Omental fat pad (tissue), 4 donors: Measurements from ENCODE around the gene JMJD6. TPM values are rescaled to one million over a fixed set of nuclear protein-coding genes. Genes with fewer than 3 reads are reported as not detected.

Experiments used
- ATAC-seq: fragments of 150-250 bp; one replicate; pipeline ENCODE4 v1.9.1; 2016; ENCODE audit warnings: mild to moderate bottlenecking, moderate library complexity; ENCODE audit not compliant: low FRiP score
- DNase-seq: peaks from one replicate; pipeline ENCODE4 v3.0.0-alpha.2; 2019; ENCODE audit warnings: low spot score
- total RNA-seq, 4 donors: library from RNA; depleted of rRNA; stranded (reverse); fragments of >200 nt; gene quantifications; one replicate each; pipeline ENCODE4 v1.1.0, GENCODE V29; 2016
- TF ChIP-seq, protein P1 (sequence below), 3 donors: fragments of 450-650 bp; IDR thresholded peaks; one replicate each; pipeline ENCODE4 v1.5.1; 2016 to 2017; ENCODE audit warnings: antibody characterized with exemption in 3 of 3, mild to moderate bottlenecking in 3 of 3, moderate library complexity in 2 of 3

Gene JMJD6
- total RNA-seq, 4 donors from 2014 or later, result 17.7 to 40.4 (median 30.4) TPM

DNA sequence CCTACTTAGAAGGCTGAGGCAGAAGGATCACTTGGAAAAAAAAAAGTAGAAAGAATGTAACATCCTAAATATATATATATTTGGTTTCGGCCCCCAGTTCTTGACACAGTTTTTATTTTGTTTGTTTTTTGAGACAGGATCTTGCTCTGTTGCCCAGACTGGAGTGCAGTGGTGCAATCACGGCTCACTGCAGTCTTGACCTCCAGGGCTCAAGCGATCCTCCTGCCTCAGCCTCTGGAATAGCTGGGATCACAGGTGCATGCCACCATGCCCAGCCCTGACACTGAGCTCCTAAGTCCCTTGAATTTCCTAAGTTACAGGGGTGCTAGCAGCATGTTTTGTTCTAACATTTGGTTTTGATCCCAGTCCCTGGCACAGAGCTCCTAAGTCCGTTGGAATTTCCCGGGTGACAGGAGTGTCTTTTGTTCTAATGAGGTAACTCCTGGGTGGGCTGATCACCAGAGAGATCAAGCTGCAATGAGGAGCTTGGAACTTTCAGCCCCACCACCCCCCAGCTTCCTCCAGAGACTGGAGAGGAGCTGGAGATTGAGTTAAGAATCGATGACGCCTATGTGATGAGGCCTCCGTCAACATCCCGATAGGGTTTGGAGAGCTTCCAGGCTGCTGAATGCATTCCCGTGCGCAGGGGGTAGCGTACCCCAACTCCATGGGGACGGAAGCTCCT, 35.7 kb downstream of the JMJD6 start:
- ATAC-seq (no peak), DNase-seq (no peak)
- TF ChIP-seq, protein P1, sequence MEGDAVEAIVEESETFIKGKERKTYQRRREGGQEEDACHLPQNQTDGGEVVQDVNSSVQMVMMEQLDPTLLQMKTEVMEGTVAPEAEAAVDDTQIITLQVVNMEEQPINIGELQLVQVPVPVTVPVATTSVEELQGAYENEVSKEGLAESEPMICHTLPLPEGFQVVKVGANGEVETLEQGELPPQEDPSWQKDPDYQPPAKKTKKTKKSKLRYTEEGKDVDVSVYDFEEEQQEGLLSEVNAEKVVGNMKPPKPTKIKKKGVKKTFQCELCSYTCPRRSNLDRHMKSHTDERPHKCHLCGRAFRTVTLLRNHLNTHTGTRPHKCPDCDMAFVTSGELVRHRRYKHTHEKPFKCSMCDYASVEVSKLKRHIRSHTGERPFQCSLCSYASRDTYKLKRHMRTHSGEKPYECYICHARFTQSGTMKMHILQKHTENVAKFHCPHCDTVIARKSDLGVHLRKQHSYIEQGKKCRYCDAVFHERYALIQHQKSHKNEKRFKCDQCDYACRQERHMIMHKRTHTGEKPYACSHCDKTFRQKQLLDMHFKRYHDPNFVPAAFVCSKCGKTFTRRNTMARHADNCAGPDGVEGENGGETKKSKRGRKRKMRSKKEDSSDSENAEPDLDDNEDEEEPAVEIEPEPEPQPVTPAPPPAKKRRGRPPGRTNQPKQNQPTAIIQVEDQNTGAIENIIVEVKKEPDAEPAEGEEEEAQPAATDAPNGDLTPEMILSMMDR (IDR thresholded peaks at IDR 0.05), result no peak

- ATAC-seq (no peak), DNase-seq (no peak)
- TF ChIP-seq, protein P1 (IDR thresholded peaks at IDR 0.05), result no peak
Observed at GRCh38 chr17:76689859-76690258, 36.5 kb downstream of the JMJD6 start.

DNA sequence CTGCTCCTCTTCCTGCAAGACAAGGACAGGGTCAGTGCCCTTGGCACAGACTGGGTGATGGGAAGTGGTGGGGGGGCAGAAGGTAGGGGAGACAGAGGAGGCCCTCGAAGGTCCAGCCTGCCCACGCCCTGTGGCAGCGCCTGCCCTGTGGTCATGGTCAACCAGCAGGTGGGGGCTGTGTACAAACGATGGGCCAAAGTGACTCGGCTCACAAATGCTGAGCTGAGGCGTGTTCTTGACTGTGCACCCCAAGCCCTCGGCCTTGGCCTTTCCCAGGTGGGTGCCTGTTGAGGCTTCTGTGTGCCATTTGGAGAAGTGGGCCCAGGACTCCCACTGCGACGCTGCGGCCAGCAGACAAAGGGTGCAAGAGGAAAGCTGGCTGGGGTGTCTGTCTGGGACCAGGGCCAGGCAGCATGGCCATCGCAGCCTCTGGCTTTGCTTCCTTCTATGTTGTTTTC, 38.2 kb downstream of the JMJD6 start:
- ATAC-seq (peak; percentile 60), DNase-seq (no peak)
- TF ChIP-seq, protein P1 (IDR thresholded peaks at IDR 0.05), result no peak

DNA sequence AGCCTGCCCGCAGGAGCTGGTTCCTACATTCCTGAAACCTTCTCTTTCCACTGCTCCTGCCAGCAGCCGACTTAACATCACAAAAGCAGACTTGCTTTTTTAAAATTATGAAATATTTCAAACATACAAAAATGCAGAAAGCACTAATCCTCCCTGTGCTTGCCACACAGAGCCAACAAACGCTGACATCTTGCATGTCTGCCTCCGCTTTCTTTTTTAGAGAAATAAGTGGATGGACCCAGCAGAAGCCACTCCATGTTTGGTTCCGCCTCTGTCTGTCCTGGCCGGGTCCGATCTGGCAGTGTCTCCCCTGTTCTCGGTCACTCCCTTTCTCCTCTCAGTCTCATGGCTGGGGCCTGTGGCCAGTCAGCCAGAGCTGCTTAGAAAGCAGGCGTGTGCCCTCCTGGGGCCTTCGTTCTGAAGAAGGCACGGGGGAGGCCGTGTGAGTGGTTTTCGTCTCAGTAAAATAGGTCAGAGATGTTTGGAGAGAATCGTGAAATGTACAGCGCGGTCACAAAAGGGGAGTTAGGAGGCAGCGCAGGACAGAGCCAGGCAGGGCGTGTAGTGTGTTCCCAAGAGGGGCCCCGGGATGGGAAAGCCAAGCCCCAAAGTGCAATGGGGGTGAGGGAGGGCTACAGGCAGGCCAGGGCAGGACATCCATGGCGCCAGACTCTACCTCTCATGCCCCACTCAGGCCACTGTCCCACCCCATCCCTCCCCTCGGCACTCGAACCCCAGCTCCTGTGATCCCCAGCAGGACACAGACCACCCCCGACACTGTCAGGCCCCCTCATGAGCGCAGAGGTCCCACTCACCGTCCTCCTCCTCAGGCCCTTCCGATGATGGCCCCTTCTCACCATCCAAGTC, 38.9 kb downstream of the JMJD6 start:
- DNase-seq (no peak), ATAC-seq (peak; percentile 50)
- TF ChIP-seq, protein P1 (IDR thresholded peaks at IDR 0.05), result no peak

DNA sequence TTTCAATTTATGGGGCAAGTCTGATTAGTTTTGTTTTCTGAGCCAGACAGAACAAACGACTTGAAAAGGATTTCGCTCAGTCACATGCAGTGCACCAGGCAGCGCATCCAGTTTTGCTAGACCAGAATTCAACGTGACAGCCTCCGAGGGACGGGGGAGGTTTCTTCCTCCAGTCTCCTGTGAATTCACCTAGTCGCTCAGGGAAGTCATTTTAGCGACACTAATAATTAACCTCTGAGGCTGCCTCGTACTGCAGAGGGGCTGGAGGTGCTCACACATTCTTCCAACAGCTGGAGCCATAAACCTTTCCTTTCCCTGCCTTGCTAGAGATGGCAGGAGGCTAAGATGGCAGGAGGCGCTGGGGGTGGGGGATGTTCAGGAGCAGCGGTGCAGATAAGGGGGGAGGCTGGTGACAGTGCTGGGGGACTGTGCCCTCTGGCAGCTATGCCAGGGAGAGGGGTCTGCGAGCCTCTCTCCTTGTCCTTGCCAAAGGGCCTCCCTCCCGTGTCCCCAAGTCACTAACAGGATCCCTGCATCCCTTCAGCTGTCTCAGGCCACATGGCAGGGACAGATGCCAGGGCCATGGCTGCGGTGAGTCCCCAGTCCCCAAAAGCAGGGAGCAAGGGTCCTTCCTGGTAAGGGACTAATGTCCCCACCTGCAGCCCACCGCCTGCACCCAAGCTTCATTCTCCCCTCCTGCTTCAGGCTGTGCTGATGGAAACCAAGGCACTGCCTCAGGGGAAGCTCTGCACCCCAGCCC, 39.7 kb downstream of the JMJD6 start:
- TF ChIP-seq, protein P1 (IDR thresholded peaks at IDR 0.05), result no peak
- no peak for ATAC-seq
- no peak for DNase-seq

GRCh38 chr17:76685846-76686245, 40.6 kb downstream of the JMJD6 start:
- TF ChIP-seq, protein P1 (IDR thresholded peaks at IDR 0.05), result no peak
- no peak for DNase-seq
- ATAC-seq, result no peak
